H9 (cell line): ENCODE results near the gene RCAN1. TPM values are rescaled to one million over a fixed set of nuclear protein-coding genes. Genes with fewer than 3 reads are reported as not detected.
"Not testable (repeated sequence)": the region's sequence is repeated elsewhere in the genome, so short reads cannot be mapped to it uniquely, and the experiment has no call there.

ENCODE experiments used
- DNase-seq: peaks from one replicate; pipeline ENCODE4 v3.0.0-alpha.2; 2017
- H2AFZ ChIP-seq: one replicate; pipeline ENCODE4 v1.6.1; 2013; ENCODE audit warnings: mild to moderate bottlenecking, low read length, control low read depth, moderate library complexity
- H2AK5ac ChIP-seq: 2 replicates; pipeline ENCODE4 v1.6.1; 2013; ENCODE audit warnings: low read length, control low read depth, mixed read lengths; ENCODE audit not compliant: insufficient read length
- H2BK120ac ChIP-seq: one replicate; pipeline ENCODE4 v1.6.1; 2013; ENCODE audit warnings: low read depth, mild to moderate bottlenecking, low read length, control low read depth, inconsistent platforms; ENCODE audit not compliant: poor library complexity, severe bottlenecking
- H2BK12ac ChIP-seq: 2 replicates; pipeline ENCODE4 v1.6.1; 2013; ENCODE audit warnings: low read length, control low read depth, mixed read lengths, low read depth; ENCODE audit not compliant: insufficient read length
- H2BK15ac ChIP-seq: 2 replicates; pipeline ENCODE4 v1.6.1; 2013; ENCODE audit warnings: low read depth, low read length, control low read depth
- H2BK20ac ChIP-seq: one replicate; pipeline ENCODE4 v1.6.1; 2013; ENCODE audit warnings: low read depth, mild to moderate bottlenecking, low read length, control low read depth, inconsistent platforms; ENCODE audit not compliant: poor library complexity, severe bottlenecking
- H2BK5ac ChIP-seq: 2 replicates; pipeline ENCODE4 v1.6.1; 2013; ENCODE audit warnings: low read length, control low read depth, mixed read lengths; ENCODE audit not compliant: insufficient read length
- H3K14ac ChIP-seq: 2 replicates; pipeline ENCODE4 v1.6.1; 2013; ENCODE audit warnings: low read length, control low read depth; ENCODE audit not compliant: insufficient read depth
- H3K18ac ChIP-seq: 2 replicates; pipeline ENCODE4 v1.6.1; 2013; ENCODE audit warnings: low read depth, mild to moderate bottlenecking, mixed read lengths, low read length, control low read depth; ENCODE audit not compliant: insufficient read length
- H3K23ac ChIP-seq: 2 replicates; pipeline ENCODE4 v1.6.1; 2013; ENCODE audit warnings: low read length, control low read depth, mixed read lengths, low read depth; ENCODE audit not compliant: insufficient read length
- H3K23me2 ChIP-seq: 2 replicates; pipeline ENCODE4 v1.6.1; 2013; ENCODE audit warnings: low read depth, mild to moderate bottlenecking, mixed read lengths, low read length, control low read depth; ENCODE audit not compliant: insufficient read length, poor library complexity, severe bottlenecking
- H3K27ac ChIP-seq: 2 replicates; pipeline ENCODE4 v1.5.1; 2013; ENCODE audit warnings: low read length, control low read depth, mixed read lengths, low read depth; ENCODE audit not compliant: insufficient read length
- H3K27me3 ChIP-seq: 2 replicates; pipeline ENCODE4 v1.6.1; 2013; ENCODE audit warnings: low read length, control low read depth, inconsistent platforms; ENCODE audit not compliant: insufficient read depth
- H3K4ac ChIP-seq: 2 replicates; pipeline ENCODE4 v1.6.1; 2013; ENCODE audit warnings: low read depth, mild to moderate bottlenecking, control low read depth, inconsistent platforms, low read length, moderate library complexity
- H3K4me1 ChIP-seq: 2 replicates; pipeline ENCODE4 v1.6.1; 2013; ENCODE audit warnings: low read length, control low read depth, inconsistent platforms; ENCODE audit not compliant: insufficient read depth
- H3K4me2 ChIP-seq: 2 replicates; pipeline ENCODE4 v1.6.1; 2013; ENCODE audit warnings: low read length, control low read depth, mixed read lengths; ENCODE audit not compliant: insufficient read length, insufficient read depth
- H3K56ac ChIP-seq: 2 replicates; pipeline ENCODE4 v1.6.1; 2013; ENCODE audit warnings: low read depth, mild to moderate bottlenecking, mixed read lengths, low read length, control low read depth; ENCODE audit not compliant: insufficient read length
- H3K79me1 ChIP-seq: 2 replicates; pipeline ENCODE4 v1.6.1; 2013; ENCODE audit warnings: low read depth, mild to moderate bottlenecking, moderate library complexity, low read length, control low read depth, inconsistent platforms; ENCODE audit not compliant: insufficient read depth, poor library complexity, severe bottlenecking
- H3K79me2 ChIP-seq: 2 replicates; pipeline ENCODE4 v1.6.1; 2013; ENCODE audit warnings: low read length, control low read depth, inconsistent platforms; ENCODE audit not compliant: insufficient read depth
- H3K9ac ChIP-seq: 2 replicates; pipeline ENCODE4 v1.6.1; 2013; ENCODE audit warnings: low read length, control low read depth, mixed read lengths; ENCODE audit not compliant: insufficient read length; ENCODE audit errors: extremely low read depth
- H3K9me3 ChIP-seq: one replicate; pipeline ENCODE4 v1.6.1; 2013; ENCODE audit warnings: low read depth, low read length, inconsistent platforms; ENCODE audit not compliant: control insufficient read depth
- H3T11ph ChIP-seq: one replicate; pipeline ENCODE4 v1.6.1; 2013; ENCODE audit warnings: mild to moderate bottlenecking, low read length, control low read depth, inconsistent platforms
- H4K20me1 ChIP-seq: one replicate; pipeline ENCODE4 v1.6.1; 2013; ENCODE audit not compliant: control insufficient read depth, insufficient read length, insufficient read depth
- H4K5ac ChIP-seq: 2 replicates; pipeline ENCODE4 v1.6.1; 2013; ENCODE audit warnings: low read depth, mild to moderate bottlenecking, mixed read lengths, low read length, control low read depth; ENCODE audit not compliant: insufficient read length
- H4K8ac ChIP-seq: replicated peaks from 2 replicates; pipeline ENCODE4 v1.6.1; 2013; ENCODE audit warnings: low read length, control low read depth, mixed read lengths, low read depth; ENCODE audit not compliant: insufficient read length
- H4K91ac ChIP-seq: 2 replicates; pipeline ENCODE4 v1.6.1; 2013; ENCODE audit warnings: low read depth, mild to moderate bottlenecking, moderate library complexity, mixed read lengths, low read length, control low read depth; ENCODE audit not compliant: insufficient read length
- H3K27ac Mint-ChIP-seq, 3 experiments: 2 replicates in 2 of 3; 3 replicates in 1 of 3; pipeline ENCODE4 v1.8.0; 2020 to 2021; ENCODE audit warnings: mixed read lengths in 3 of 3, mild to moderate bottlenecking in 1 of 3, moderate library complexity in 1 of 3
- H3K27me3 Mint-ChIP-seq: 2 replicates; pipeline ENCODE4 v1.8.0; 2021; ENCODE audit warnings: low read depth, mild to moderate bottlenecking, moderate library complexity, mixed read lengths
- H3K36me3 Mint-ChIP-seq, 3 experiments: 2 replicates in 2 of 3; 3 replicates in 1 of 3; pipeline ENCODE4 v1.8.0; 2020 to 2021; ENCODE audit warnings: low read depth in 3 of 3, mixed read lengths in 3 of 3; ENCODE audit not compliant: insufficient read depth in 1 of 3
- H3K4me1 Mint-ChIP-seq, 2 experiments: 2 replicates each; pipeline ENCODE4 v1.8.0; 2020; ENCODE audit warnings: mixed read lengths in 2 of 2
- H3K4me3 Mint-ChIP-seq, 2 experiments: 2 replicates in 1 of 2; 3 replicates in 1 of 2; pipeline ENCODE4 v1.8.0; 2020 to 2021; ENCODE audit warnings: mild to moderate bottlenecking in 2 of 2, mixed read lengths in 2 of 2, moderate library complexity in 1 of 2
- H3K9me3 Mint-ChIP-seq, 2 experiments: 2 replicates in 1 of 2; 3 replicates in 1 of 2; pipeline ENCODE4 v1.8.0; 2020; ENCODE audit warnings: mild to moderate bottlenecking in 2 of 2, mixed read lengths in 2 of 2, moderate library complexity in 1 of 2
- CTCF ChIP-seq: fragments of 200-600 bp; sonication (generic); conservative IDR thresholded peaks from 3 replicates; pipeline ENCODE4 v1.8.0; 2021; ENCODE audit warnings: antibody characterized with exemption, mild to moderate bottlenecking
- WGBS: extraction: QIAGEN DNeasy Blood & Tissue Kit; methylation state at CpG from one replicate; pipeline ENCODE4 v1.1.7; 2013; ENCODE audit warnings: missing lambda C conversion rate, low lambda C conversion rate, mixed read lengths; ENCODE audit not compliant: insufficient read length; ENCODE audit errors: extremely low coverage; 5-methylcytosine and 5-hydroxymethylcytosine counted together
- total RNA-seq: library from RNA; stranded (reverse); gene quantifications from 2 replicates; pipeline ENCODE4 v1.2.1, GENCODE V29; 2021

RCAN1 gene
- total RNA-seq, 1 experiment from 2014 or later: 7.0 TPM

DNA sequence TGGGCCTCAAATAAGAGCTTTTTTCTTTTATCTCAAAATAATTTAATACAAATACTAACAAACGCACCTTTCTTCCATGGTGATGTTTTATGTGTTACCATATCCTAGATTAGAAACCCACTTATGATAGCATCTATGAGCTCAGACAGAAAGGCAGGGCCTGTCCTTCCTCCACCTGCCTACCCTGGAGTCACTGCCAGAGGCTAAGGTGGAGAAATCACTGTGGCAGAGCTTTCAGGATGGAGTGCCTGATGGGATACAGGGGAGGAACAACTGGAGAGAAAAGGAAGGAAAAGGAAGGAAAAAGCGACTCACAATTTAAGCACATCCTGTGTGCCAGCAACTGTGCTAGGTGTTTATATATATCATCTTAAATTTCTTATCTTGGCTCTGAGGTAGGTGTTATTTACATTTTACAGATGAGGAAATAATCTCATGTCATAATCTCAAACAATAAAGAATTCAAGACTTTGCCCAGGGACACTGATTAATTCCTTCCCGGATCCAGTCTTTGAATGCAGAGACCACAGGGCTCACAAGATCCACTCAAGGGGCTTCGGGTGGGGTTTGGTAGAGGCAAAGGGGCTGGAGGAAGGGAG lies 45.4 kb downstream of the RCAN1 start:
- H3K4me1 Mint-ChIP-seq: peaks cover 10 to 12% of the 10 kb centered on the region in 2 experiments
- Histone ChIP-seq H3K27ac (no peak overlapping the region), H3K27me3 (no peaks in the 10 kb centered on the region), H3K23me2 (no peaks in the 10 kb centered on the region), H3K9me3 (no peaks in the 10 kb centered on the region), H3K4me1 (no peaks in the 10 kb centered on the region), H2BK120ac (no peak overlapping the region), H4K8ac (no peak overlapping the region), H3K79me1 (no peaks in the 10 kb centered on the region), H3K18ac (no peak overlapping the region), H2BK12ac (no peak overlapping the region), H4K91ac (no peak overlapping the region), H3K79me2 (no peaks in the 10 kb centered on the region; the same call in 1 of the 2 replicates), H2BK5ac (no peak overlapping the region), H2BK20ac (no peak overlapping the region), H3K4ac (no peak overlapping the region), H2BK15ac (no peak overlapping the region), H3T11ph (no peak overlapping the region), H3K9ac (no peak overlapping the region), H2AFZ (no peak overlapping the region), H3K23ac (no peak overlapping the region), H3K4me2 (no peak overlapping the region), H3K56ac (no peak overlapping the region), H3K14ac (no peak overlapping the region), H2AK5ac (no peak overlapping the region), H4K20me1 (no peaks in the 10 kb centered on the region), H4K5ac (no peak overlapping the region)
- WGBS: no CpG with 5 or more reads among the region's 4 CpGs
- H3K27ac Mint-ChIP-seq: peak overlapping the region in 1 of 3 experiments; percentile 95; a peak in 1 of 7 replicates
- no peaks in the 10 kb centered on the region for H3K27me3 Mint-ChIP-seq
- H3K4me3 Mint-ChIP-seq: no peak overlapping the region
- H3K36me3 Mint-ChIP-seq: peaks cover 0 to 4% (median 2%) of the 10 kb centered on the region in 3 experiments; a peak in 2 of 7 replicates
- TF ChIP-seq CTCF: no peak
- DNase-seq: no peak
- peaks cover 2 to 3% of the 10 kb centered on the region in 2 experiments; a peak in 4 of 5 replicates for H3K9me3 Mint-ChIP-seq

- H3K79me1 ChIP-seq, H3K79me2 ChIP-seq, H3K23me2 ChIP-seq, H4K91ac ChIP-seq, H3K18ac ChIP-seq, H2BK12ac ChIP-seq, H3T11ph ChIP-seq, H3K4ac ChIP-seq, H3K9ac ChIP-seq, H3K23ac ChIP-seq, H3K36me3 Mint-ChIP-seq, H3K9me3 Mint-ChIP-seq, H3K56ac ChIP-seq, H2BK120ac ChIP-seq, H3K27me3 ChIP-seq, H2BK20ac ChIP-seq, H4K5ac ChIP-seq, H2BK15ac ChIP-seq, H3K4me3 Mint-ChIP-seq, H2AK5ac ChIP-seq, H3K27me3 Mint-ChIP-seq, H2AFZ ChIP-seq, H3K4me1 ChIP-seq, H3K4me2 ChIP-seq, H3K9me3 ChIP-seq, H4K20me1 ChIP-seq, H3K27ac ChIP-seq, H4K8ac ChIP-seq, H3K14ac ChIP-seq, H2BK5ac ChIP-seq, DNase-seq: not testable (repeated sequence)
- WGBS: no CpG with 5 or more reads among the region's 4 CpGs
- Mint-ChIP-seq H3K27ac (0 out of 7 replicates have a peak overlapping the region, but pooled peaks of 1 of the 3 experiments have one; percentile 13), H3K4me1 (peaks cover 10 to 12% of the 10 kb centered on the region in 2 experiments)
These were observed 46.1 kb downstream of the RCAN1 start for GRCh38 chr21:34568801-34569200.
